Measurements from ENCODE around the gene LCORL. TPM values are rescaled to one million over a fixed set of nuclear protein-coding genes. Genes with fewer than 3 reads are reported as not detected.

LCORL gene
- total and polyA plus RNA-seq, 2 donors (not counting 3 experiments of a cell fraction or from before 2014, with no cell fraction given) = 2.8 to 23.9 TPM

- CTCF ChIA-PET = interaction anchor here (0.8 to 1.1 kb wide), 2 partner anchors 11 to 543 kb away, joined by 3 read pairs; no protein-coding TSS in a partner anchor
- no peak overlapping the region for H3K27ac ChIP-seq (ENCODE audit: insufficient read depth, low read depth, low read length)
- no peaks in the 10 kb centered on the region for H3K4me1 ChIP-seq (ENCODE audit: control insufficient read depth, extremely low read depth, insufficient read depth, low read length)
- H3K4me3 ChIP-seq (replicated peaks in 1 of 3; ENCODE audit: insufficient read depth in 1 of 3, low read depth in 1 of 3, low read length in 3 of 3) = no peak overlapping the region
- intact Hi-C loops (cut with micrococcal nuclease) = loop anchor here (10.0 kb wide), 1 partner anchor 410 kb away; the partner anchor contains the start of gene MED28
- no peaks in the 10 kb centered on the region for H3K9me1 ChIP-seq (replicated peaks; ENCODE audit: control insufficient read depth, extremely low read depth, insufficient read depth, low read length)
- DNase-seq (ENCODE audit: low read depth, low spot score) (no peak), FAIRE-seq (no peak)
- no peak overlapping the region for H2AFZ ChIP-seq (ENCODE audit: low read depth, low read length)
- no peak overlapping the region for H3K4me2 ChIP-seq (ENCODE audit: insufficient read depth, low read length)
- no peaks in the 10 kb centered on the region for H4K20me1 ChIP-seq (replicated peaks; ENCODE audit: control insufficient read depth, extremely low read depth, insufficient read depth, low read length)
- H3K9me3 ChIP-seq (replicated peaks; ENCODE audit: control insufficient read depth, insufficient read depth, low read length) = no peaks in the 10 kb centered on the region
- H3K79me2 ChIP-seq (ENCODE audit: control insufficient read depth, insufficient read depth, low read length) = peaks cover 4% of the 10 kb centered on the region
- TF ChIP-seq, protein P1, sequence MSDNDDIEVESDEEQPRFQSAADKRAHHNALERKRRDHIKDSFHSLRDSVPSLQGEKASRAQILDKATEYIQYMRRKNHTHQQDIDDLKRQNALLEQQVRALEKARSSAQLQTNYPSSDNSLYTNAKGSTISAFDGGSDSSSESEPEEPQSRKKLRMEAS (IDR thresholded peaks at IDR 0.05; ENCODE audit: insufficient read depth, insufficient read length) = no peak
- TF ChIP-seq FOS (IDR thresholded peaks at IDR 0.05; ENCODE audit: borderline replicate concordance, insufficient read depth, low read length) (no peak), MYC (IDR thresholded peaks at IDR 0.05; ENCODE audit: low read depth, low read length) (no peak), GATA2 (IDR thresholded peaks at IDR 0.05; ENCODE audit: insufficient read depth, insufficient read length, low read depth, low read length) (no peak), CTCF (IDR thresholded peaks at IDR 0.05; ENCODE audit: extremely low read depth in 1 of 2, insufficient read depth in 1 of 2, low read depth in 1 of 2, low read length in 2 of 2) (no peak), POLR2A (IDR thresholded peaks at IDR 0.05; ENCODE audit: low read depth, low read length) (no peak), POLR2AphosphoS5 (IDR thresholded peaks at IDR 0.05; ENCODE audit: insufficient read depth, low read depth, low read length) (no peak), JUN (IDR thresholded peaks at IDR 0.05; ENCODE audit: borderline replicate concordance, insufficient read depth, insufficient read length, low read depth) (no peak), EZH2 (IDR thresholded peaks at IDR 0.05; ENCODE audit: borderline replicate concordance, low read depth, low read length, severe bottlenecking) (no peak)
- POLR2A ChIA-PET = no interaction called here
- BruUV-seq (replicated peaks) = no TSS peak
- H3K36me3 ChIP-seq (ENCODE audit: control insufficient read depth in 2 of 2, extremely low read depth in 1 of 2, insufficient read depth in 2 of 2, low read length in 2 of 2) = no peaks in the 10 kb centered on the region
- H3K9ac ChIP-seq (replicated peaks; ENCODE audit: extremely low read depth, insufficient read depth, low read length) = no peak overlapping the region
- H3K27me3 ChIP-seq (ENCODE audit: control insufficient read depth in 2 of 2, insufficient read depth in 2 of 2, low read length in 2 of 2) = peaks cover 1 to 5% of the 10 kb centered on the region in 2 experiments
- dilution Hi-C loops (cut with MboI; ENCODE audit: extremely low pct_ligation_motif_present, low sequenced_read_pairs) = no loop called here
Measured at GRCh38 chr4:18025288-18025687, 3.7 kb upstream of the LCORL start.

Data from endothelial cell of umbilical vein (primary cell).